Stimulated activated CD8-positive, alpha-beta memory T cell treated with anti-CD3 and anti-CD28 coated beads, Interleukin-12 subunit alpha, Interleukin-12 subunit beta, amount 100 ng/mL, for 24 hours (primary cell): ENCODE results near the gene GTF2A1L.
"Not testable (repeated sequence)": the region's sequence is repeated elsewhere in the genome, so short reads cannot be mapped to it uniquely, and the experiment has no call there.

ENCODE experiments used
- DNase-seq: peaks from one replicate; pipeline ENCODE4 v3.0.0-alpha.2; 2020; ENCODE audit errors: extremely low read depth

GTF2A1L gene, protein sequence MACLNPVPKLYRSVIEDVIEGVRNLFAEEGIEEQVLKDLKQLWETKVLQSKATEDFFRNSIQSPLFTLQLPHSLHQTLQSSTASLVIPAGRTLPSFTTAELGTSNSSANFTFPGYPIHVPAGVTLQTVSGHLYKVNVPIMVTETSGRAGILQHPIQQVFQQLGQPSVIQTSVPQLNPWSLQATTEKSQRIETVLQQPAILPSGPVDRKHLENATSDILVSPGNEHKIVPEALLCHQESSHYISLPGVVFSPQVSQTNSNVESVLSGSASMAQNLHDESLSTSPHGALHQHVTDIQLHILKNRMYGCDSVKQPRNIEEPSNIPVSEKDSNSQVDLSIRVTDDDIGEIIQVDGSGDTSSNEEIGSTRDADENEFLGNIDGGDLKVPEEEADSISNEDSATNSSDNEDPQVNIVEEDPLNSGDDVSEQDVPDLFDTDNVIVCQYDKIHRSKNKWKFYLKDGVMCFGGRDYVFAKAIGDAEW

GRCh38 chr2:48617618-48618017 is at the start of gene GTF2A1L:
TSS of gene GTF2A1L (plus strand) at chr2:48617856. CDS start at chr2:48617875, 19 bp downstream.
- no peak for DNase-seq

DNA sequence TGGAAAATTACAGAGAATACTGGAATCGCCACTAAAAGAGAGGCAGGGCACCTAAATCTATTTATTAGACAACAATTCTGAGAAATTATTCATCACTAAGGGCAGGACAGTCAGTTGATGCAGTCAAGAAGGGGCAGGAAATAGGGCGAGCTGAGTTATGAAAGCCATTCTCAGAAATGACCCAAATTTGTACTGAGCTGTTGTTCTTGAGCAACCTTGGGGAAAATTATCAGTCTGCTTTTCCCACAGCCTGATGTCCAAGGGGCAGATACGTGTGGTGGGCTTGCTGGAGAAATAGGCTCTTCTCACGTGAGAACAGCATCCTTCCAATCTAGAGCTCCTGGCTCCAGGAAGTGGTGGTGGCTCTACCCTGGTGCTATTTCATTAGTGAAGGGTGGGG is 49.1 kb upstream of the GTF2A1L start:
- DNase-seq = no peak

- no peak for DNase-seq
Observed at GRCh38 chr2:48569433-48569832, 48.2 kb upstream of the GTF2A1L start.

- no peak for DNase-seq
Observed at GRCh38 chr2:48572816-48573215, 44.8 kb upstream of the GTF2A1L start.

- no peak for DNase-seq
Observed at GRCh38 chr2:48574353-48575287, 43.0 kb upstream of the GTF2A1L start.

DNA sequence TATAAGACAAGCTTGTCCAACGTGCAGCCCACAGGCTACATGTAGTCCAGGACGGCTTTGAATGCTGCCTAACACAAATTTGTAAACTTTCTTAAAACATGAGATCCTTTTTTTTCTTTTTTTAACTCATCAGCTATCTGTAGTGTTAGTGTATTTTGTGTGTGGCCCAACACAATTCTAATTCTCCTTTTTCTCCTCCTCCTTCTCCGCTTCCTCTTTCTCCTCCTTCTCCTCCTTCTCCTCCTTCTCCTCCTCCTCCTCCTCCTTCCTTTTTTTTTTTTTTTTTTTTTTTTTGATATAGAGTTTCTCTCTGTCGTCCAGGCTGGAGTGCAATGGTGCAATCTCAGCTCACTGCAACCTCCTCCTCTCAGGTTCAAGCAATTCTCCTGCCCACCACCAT is 39.3 kb upstream of the GTF2A1L start:
- no peak for DNase-seq

GRCh38 chr2:48583961-48584360 is 33.7 kb upstream of the GTF2A1L start:
- DNase-seq = no peak

- DNase-seq = no peak
Observed at GRCh38 chr2:48584551-48584950, 33.1 kb upstream of the GTF2A1L start.

DNA sequence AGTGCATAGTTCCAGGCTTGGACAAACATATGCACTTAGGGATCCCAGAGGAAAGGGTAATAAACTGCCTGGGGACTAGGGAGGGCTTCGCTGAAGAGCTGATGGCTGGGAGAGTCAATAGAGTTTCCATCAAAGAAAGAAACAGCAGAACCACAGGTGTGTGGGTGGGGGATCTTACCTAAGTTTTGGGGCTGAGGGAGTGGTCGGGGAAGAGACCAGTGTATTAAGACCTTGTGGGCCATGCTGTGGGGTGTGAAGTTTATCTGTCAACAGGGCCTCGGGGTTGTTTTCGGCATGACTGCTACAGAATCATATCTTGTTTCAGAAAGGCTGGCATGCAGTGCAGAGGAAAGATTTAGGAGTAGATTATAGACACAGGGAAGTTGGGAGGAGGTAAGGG is 31.2 kb upstream of the GTF2A1L start:
- DNase-seq = no peak

DNA sequence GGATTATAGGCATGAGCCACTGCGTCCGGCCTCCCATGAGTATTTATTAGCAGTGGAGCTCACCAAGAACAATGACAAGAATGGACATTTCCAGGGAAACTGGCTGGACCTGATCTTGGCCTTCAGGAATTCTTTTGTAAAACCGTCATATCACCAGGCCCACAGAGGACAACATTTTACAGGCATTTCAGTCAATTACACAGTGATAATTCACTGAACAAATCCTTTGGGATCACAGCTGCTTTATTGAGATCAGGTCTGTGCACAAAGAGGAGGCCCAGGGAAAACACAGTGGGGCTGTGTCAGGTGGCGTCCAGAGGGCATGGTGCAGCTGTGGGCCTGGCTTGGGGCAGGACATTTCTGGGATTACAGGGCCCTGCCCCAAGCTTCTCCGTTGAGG is 30.1 kb upstream of the GTF2A1L start:
- DNase-seq = no peak

DNA sequence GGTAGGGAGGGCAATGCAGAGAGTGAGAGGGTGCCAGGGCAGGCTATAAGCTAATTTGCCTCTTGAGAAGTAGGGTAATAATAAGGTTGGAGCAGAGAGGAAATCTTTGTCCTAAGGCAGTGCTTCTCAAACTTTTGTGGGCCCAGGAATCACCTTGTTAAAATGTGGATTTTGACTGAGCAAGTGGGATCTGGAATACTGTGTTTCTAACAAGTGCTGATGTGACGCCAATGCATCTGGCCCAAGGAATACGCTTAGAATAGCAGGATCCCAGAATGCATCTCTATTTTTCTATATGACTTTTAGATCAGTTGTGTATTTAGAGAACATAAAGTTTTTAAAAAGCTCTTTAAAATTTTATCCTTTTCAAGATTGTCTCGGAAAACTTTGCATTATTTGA is 29.7 kb upstream of the GTF2A1L start:
- no peak for DNase-seq

- DNase-seq = no peak
Observed at GRCh38 chr2:48588745-48589144, 28.9 kb upstream of the GTF2A1L start.

GRCh38 chr2:48589170-48589767 is 28.4 kb upstream of the GTF2A1L start:
- no peak for DNase-seq

GRCh38 chr2:48590017-48590416 is 27.6 kb upstream of the GTF2A1L start:
- no peak for DNase-seq

GRCh38 chr2:48592067-48592466 is 25.6 kb upstream of the GTF2A1L start:
- DNase-seq = no peak

GRCh38 chr2:48596751-48597150 is 20.9 kb upstream of the GTF2A1L start:
- not testable (repeated sequence) for DNase-seq

DNA sequence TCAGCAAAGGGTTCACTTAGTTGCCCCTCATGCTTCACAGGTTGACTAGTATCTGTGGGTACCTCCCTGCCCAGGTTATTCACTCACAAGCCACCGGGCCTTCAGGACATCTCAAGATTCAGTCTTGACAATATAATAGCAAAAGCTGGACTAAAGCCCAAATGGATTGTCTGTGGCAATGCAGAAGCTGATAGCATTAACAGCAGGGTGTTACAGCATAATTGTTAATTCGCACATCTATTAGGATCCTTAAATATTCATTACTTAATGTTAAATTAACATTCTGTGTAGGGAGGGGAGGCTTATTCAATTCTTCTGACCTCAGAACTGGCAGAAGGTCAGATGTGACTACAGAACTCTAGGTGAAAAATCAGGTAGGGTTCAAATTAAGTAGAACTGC is 20.2 kb upstream of the GTF2A1L start:
- no peak for DNase-seq

DNA sequence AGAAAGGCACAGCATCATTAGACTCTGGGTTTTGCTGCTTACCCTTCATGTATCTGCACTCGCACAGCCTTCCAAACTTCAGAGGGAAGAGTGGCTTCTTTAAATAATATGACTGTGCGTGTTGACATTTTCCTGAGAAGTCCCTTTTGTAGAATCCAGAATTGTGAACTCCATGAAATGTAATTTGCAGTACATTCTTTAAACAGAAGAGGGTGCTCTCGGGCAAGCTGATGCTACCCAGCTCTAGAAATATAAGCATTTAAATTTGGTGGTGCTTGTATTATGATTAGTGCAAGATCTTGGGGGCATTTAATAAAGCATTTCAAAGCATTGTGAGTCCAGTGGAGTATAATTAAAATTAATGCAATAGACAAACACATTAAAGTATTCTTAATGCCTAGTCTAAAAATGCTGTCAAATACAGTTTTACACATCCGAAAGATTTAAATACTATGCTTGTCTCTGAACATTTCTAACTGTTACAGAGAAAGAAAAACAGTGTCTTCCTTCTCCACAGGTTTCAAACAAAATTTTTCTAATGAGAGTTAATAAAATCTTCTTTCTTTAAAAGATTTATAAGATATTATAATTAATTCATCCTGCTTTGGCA is 17.3 kb upstream of the GTF2A1L start:
- DNase-seq = no peak

- DNase-seq = no peak
Observed at GRCh38 chr2:48600917-48601316, 16.7 kb upstream of the GTF2A1L start.

DNA sequence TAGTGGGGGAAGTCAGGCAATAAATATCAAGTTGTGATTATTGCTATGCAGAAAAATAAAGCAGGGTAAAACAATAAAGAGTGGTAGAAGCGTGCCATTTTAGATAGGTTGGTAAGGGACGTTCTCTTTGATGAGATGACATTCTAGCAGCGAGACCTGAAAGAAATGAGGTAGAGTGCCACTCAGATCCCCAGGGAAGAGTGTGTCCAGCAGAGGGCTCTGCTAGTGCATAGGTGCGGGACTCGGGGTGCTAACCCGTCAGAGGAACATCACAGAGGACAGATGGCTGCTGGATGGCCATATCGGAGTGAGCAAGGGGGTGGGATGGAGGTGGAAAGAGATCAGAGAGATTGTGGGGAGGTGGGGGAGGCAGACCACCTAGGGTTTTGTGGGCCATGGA is 16.3 kb upstream of the GTF2A1L start:
- no peak for DNase-seq

DNA sequence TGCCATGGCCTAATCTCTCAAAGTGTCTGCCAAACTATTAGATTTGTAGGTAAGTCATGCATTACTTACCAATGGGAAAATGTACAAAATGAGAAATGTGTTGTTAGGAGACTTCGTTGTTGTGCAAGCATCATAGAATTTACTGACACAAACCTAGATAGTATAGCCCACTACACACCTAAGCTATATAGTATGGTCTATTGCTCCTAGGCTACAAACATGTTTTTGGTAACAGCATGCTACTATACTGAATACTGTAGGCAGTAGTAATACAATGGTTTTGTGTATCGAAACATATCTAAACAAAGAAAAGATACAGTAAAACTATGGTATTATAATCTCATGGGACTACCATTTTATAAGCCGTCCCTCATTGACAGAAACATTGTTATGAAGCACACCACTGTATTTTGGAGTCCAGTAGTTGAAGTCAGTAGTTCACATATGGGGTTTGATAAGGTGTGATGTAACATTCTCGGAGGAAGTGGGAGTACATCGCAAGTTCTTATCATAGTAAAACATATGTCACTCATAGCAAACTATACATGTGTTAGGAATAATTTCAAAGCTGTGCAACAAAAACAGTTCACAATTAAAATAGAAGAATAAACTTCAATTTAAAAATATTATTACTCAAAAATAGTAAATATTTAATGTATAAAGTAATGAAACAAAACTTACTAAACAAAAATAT is 12.0 kb upstream of the GTF2A1L start:
- DNase-seq = no peak
